NCI-H526 (cell line): Measurements from ENCODE around the gene OPCML.

Experiments
- DNase-seq, 2 experiments: peaks; one replicate each; lab custom pipeline; 2025; lab: John Stamatoyannopoulos, UW

Gene OPCML

DNA sequence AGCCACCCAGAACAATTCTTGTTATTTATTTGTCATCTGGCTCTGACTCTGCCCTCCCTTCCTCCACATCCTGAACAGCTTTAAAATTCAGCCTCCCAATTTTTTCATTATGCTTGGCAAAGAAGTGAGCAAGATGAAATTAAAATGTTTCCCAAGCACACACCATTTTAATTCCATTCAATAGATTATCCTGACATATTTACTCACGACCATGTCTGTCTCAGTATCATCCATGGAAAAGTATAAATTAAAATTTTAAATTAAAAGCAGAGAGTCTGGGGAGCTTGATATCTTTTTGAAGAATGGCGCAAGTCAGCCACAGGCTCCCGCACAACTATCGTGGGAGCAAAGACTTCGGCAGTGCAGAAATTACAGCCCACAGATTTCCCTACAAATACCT is 862.4 kb downstream of the OPCML start:
- no peak for DNase-seq

- no peak for DNase-seq
These were observed 867.1 kb downstream of the OPCML start for GRCh38 chr11:132665205-132665604.

GRCh38 chr11:132658696-132659095 is 873.6 kb downstream of the OPCML start:
- no peak for DNase-seq

DNA sequence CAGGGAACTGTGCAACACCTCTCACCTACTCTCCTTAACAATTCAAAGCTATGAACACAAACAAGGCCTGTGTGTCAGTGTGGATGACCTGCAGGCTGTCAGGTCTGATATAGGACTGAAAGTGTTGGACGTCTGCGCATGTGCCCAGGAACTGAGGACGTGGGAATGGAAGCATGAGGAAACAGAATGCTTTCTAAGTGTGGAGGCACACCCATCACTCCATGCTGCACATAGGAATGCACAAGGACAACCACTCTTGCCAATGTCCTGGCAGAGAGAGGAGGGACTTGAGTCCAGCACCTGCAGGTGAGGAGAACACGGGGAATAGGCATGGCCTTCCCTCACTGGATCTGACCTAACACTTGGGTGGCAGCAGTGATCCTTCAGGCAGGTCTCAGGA is 874.3 kb downstream of the OPCML start:
- DNase-seq = no peak

- DNase-seq = no peak
These were observed 877.0 kb downstream of the OPCML start for GRCh38 chr11:132655187-132655855.

DNA sequence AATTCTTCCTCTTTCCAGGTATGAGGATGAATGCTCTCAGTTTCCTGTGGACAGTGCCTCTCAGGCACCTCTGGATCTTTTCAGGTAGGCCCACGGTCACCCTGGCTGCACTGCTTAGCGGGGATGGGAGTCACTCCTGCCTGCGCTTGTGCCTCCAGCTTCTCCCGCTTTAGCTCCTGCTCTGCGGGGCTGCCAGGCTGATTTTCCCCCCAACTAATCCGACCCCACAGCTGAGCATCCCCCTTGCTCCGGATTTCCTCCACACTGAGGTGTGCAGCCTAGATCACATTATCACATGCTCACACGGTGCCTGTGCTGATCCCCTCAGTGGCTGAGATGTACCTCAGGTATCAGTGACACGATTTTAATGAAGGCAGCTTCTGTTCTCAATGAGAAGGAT is 879.1 kb downstream of the OPCML start:
- DNase-seq = no peak

DNA sequence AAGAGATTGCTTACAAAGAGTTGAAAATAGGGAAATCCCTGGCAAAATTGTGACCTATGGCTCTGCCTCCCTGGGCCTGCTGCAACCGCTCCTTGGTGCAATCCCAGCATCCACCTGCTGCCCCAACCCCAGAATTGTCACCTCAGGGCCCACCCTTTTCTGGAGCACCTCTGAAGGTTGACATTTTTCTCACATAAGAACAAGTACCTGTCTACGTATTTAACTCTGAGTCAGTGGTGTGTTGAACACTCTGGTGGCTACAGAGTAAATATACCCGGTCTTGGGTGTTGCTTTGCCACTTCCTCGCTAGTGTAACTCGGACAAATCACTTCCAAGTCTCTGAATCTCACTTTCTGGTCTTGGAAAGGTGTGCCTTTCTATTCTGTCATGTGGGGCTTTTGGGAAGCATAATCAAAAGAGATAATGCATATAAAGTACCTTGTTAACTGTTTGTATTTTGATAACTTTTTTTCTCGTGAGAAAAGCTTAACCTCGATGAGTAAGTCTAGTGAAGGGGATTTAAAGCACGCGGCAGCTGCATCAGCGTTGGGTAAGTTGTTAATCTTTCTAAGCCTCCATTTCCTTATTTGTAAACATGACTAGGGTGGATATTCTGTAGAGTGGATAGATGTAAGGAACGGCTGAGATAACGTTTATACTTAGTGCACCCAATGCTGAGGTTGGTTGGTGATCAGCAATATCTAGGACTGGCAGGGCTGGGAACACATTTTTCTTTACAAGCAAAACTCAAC is 881.2 kb downstream of the OPCML start:
- no peak for DNase-seq

GRCh38 chr11:132649277-132649676 is 883.0 kb downstream of the OPCML start:
- no peak for DNase-seq

DNA sequence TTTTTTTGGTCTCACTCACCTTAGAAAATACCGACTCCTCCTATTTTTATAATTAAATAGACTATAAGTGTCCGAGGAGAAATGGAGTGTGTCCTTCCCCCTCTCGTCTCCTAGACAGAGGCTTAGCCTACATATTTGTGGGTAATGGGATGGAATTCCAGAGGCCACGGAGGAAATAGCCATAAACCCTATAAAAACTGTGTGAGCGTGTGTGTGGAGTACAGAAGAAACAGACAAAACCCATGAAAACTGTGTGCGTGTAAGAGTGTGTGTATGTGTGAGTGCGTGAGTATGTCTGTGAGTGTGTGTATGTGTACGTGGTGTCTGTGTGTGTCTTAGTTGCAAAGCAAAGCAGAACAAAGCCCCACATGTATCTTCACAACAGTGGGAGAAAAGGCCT is 883.5 kb downstream of the OPCML start:
- no peak for DNase-seq

DNA sequence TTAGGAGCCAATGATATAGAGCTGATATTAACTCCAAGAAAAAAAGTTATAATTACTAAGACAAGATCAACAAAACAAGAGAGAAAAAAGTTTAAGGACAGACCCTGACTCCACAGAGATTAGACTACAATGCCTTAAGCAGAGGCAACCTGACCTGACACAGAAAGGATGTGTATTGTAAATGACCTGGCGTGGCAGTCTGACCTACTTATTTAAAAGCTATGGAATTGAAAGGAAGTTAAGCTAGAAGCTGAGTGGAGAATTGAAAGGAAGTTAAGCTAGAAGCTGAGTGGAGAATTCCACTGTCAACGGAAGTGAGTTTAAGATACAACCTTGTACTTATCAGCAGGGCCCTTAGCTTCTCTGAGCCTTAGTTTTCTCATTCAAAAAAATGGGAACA is 885.4 kb downstream of the OPCML start:
- no peak for DNase-seq

GRCh38 chr11:132644520-132645239 is 887.6 kb downstream of the OPCML start:
- DNase-seq = peak in 1 of 2 experiments; percentile 31

- DNase-seq = no peak
These were observed 889.1 kb downstream of the OPCML start for GRCh38 chr11:132643239-132643638.

GRCh38 chr11:132640952-132641351 is 891.3 kb downstream of the OPCML start:
- DNase-seq = peak in 1 of 2 experiments; percentile 43

DNA sequence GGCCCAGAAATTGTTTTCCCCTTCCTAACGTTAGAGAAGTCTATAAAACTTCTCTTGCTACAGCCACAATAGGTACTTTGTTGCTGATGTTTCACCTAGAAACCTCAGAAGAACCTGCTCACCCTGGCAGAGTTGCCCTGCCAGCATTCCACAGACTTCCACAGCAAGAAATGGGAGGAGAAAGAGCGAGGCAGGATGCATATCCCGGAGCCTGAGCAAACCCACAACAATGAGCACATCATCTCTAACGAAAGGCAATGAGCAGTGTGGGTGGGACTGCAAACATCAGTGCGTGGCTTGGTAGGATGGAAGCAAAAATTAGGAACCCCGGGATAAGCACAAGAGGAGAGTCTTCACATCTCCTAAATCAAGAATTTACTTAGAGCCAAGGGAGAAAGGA is 892.3 kb downstream of the OPCML start:
- peak; percentile 62 to 77 for DNase-seq

GRCh38 chr11:132639403-132639802 is 892.9 kb downstream of the OPCML start:
- DNase-seq = peak; percentile 99

DNA sequence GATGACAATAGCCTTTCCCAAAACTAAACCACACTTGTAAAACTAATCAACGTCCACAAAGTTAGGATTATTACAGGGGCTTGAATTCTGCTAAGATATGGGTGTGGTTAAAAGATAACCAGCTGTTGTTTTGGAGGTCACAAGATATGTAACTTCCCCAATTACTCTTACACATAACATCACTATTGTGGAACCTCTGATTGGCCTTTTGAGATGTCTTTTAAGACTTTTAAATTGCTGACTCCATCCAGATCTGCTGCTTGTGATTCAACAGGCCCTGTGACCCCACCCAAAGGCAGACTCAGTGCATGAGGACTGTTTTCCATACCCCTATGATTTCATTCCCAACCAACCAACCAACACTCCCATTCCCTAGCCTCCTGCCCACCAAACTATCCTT is 893.9 kb downstream of the OPCML start:
- no peak for DNase-seq

GRCh38 chr11:132636523-132636922 is 895.8 kb downstream of the OPCML start:
- peak; percentile 50 to 69 for DNase-seq

GRCh38 chr11:132632641-132633124 is 899.6 kb downstream of the OPCML start:
- DNase-seq = peak; percentile 72 to 84

DNA sequence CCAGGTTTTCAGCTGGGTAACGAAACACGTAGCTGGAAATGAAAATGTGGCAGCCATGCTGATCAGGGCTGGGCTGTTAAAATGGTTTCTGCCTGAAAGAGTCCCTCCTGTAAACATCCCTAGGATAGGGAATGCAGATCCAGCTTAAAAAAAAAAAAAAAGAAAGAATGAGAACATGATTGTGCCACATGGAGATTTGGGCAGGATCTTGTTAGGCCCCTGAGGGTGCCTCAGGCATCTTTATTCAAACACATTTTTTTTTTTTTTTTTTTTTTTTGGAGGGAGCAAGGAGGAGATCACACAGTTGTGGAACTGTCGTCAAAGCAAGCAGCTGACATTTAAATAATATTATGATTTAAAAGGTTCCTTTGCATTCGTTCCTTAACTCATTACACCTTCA is 900.3 kb downstream of the OPCML start:
- no peak for DNase-seq

DNA sequence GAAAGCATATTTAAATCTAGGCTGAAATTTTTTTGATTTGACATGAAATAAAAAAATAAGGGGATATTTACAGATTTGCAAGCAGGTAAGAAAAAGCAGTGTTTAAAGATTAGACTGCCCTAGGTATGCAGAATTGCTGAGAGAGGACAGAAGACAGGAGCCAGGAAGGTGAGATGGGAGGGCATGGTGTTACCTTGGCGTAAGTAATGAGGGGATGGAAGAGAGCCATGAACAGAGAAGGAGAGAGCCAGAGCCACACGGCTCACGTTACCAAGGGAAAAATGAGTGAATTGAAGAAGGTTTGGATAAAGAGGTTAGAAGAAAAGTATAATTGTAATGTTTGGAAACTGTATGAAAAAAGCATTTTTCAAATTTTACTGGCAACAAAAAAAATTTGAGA is 904.3 kb downstream of the OPCML start:
- no peak for DNase-seq

- DNase-seq = no peak
These were observed 905.9 kb downstream of the OPCML start for GRCh38 chr11:132626446-132626845.

DNA sequence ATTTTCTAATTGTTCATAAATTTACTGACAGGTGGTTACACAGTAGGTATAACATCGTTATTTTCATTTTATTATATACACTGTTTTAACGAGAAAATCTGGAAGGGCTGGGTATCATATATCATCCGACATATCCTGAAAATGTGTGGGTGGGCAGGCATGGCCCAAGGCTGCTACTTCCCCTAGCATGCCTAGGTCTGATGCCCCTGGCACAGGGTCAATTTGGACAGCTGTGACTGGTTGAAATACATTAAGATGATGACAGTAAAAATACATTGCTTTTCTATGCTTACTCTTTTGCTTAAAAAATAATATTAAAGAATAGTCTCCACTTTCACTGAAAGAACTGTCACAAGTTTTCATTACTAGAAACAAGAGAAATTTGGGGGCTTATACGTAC is 908.8 kb downstream of the OPCML start:
- peak in 1 of 2 experiments; percentile 31 for DNase-seq
